HG03439 (cell line): ENCODE data around the gene MYOZ3.

Source experiments
- ATAC-seq: cut with Tn5 transposase; IDR thresholded peaks from one replicate; pipeline ENCODE4 v1.9.1; 2021; ENCODE audit warnings: mild to moderate bottlenecking, moderate library complexity; ENCODE audit not compliant: unreplicated experiment

Gene MYOZ3

GRCh38 chr5:150626853-150627276 is 34.2 kb upstream of the MYOZ3 start:
- no peak for ATAC-seq

- ATAC-seq, result no peak
These were observed 33.1 kb upstream of the MYOZ3 start for GRCh38 chr5:150627731-150628545.

GRCh38 chr5:150628936-150629485 is 32.0 kb upstream of the MYOZ3 start:
- no peak for ATAC-seq

GRCh38 chr5:150630016-150630415 is 31.0 kb upstream of the MYOZ3 start:
- ATAC-seq, result no peak

GRCh38 chr5:150630461-150631325 is 30.4 kb upstream of the MYOZ3 start:
- ATAC-seq, result no peak

- ATAC-seq, result no peak
These were observed 29.7 kb upstream of the MYOZ3 start for GRCh38 chr5:150631326-150631701.

GRCh38 chr5:150632305-150633160 is 28.5 kb upstream of the MYOZ3 start:
- no peak for ATAC-seq

- no peak for ATAC-seq
These were observed 27.6 kb upstream of the MYOZ3 start for GRCh38 chr5:150633429-150633828.

GRCh38 chr5:150636391-150637244 is 24.4 kb upstream of the MYOZ3 start:
- ATAC-seq, result no peak

- no peak for ATAC-seq
These were observed 23.6 kb upstream of the MYOZ3 start for GRCh38 chr5:150637245-150638052.

GRCh38 chr5:150638053-150638444 is 23.0 kb upstream of the MYOZ3 start:
- no peak for ATAC-seq

- ATAC-seq, result no peak
These were observed 22.3 kb upstream of the MYOZ3 start for GRCh38 chr5:150638488-150639376.

- ATAC-seq, result no peak
These were observed 21.7 kb upstream of the MYOZ3 start for GRCh38 chr5:150639377-150639692.

- ATAC-seq, result no peak
These were observed 21.3 kb upstream of the MYOZ3 start for GRCh38 chr5:150639751-150640150.

- ATAC-seq, result no peak
These were observed 20.6 kb upstream of the MYOZ3 start, which contains the start of gene SYNPO for GRCh38 chr5:150640311-150641005. Gene SYNPO (plus strand): TSS chr5:150640660. CDS start chr5:150648276, 7,616 bp downstream.

- no peak for ATAC-seq
These were observed 20.0 kb upstream of the MYOZ3 start for GRCh38 chr5:150641006-150641570.
